MCF 10A (cell line): ENCODE measurements around the gene SLC9A5. TPM values are rescaled to one million over a fixed set of nuclear protein-coding genes. Genes with fewer than 3 reads are reported as not detected.
A peak's percentile ranks its signal among the peaks of the same experiment; 100 is the strongest.

ENCODE experiments used
- BruUV-seq: library from RNA; stranded (reverse); fragments of 400-500 nt; replicated peaks from 2 replicates; lab custom pipeline; 2021; lab: Mats Ljungman, UMichigan
- CTCF ChIA-PET: fragments of 300-600 bp; sonication (Branson Sonifier 250); formaldehyde crosslinking; extraction: SDS; loops from one replicate; lab custom pipeline; 2021; ENCODE audit warnings: antibody characterized with exemption, inconsistent platforms; lab: Yijun Ruan, JAX
- POLR2A ChIA-PET: fragments of 300-600, 350-650 bp; sonication (Branson Sonifier 250); formaldehyde crosslinking; extraction: SDS; loops from one replicate; lab custom pipeline; 2020; ENCODE audit warnings: antibody characterized with exemption, inconsistent platforms; lab: Yijun Ruan, JAX
- DNase-seq: peaks from one replicate; pipeline ENCODE4 v3.0.0-alpha.2; 2018; ENCODE audit not compliant: unreplicated experiment
- H3K27ac Mint-ChIP-seq: one replicate; pipeline ENCODE4 v1.8.0; 2022; ENCODE audit warnings: mild to moderate bottlenecking, low read depth, mixed read lengths; ENCODE audit not compliant: unreplicated experiment
- H3K27me3 Mint-ChIP-seq: one replicate; pipeline ENCODE4 v1.8.0; 2022; ENCODE audit warnings: mixed read lengths; ENCODE audit not compliant: insufficient read depth, unreplicated experiment
- H3K36me3 Mint-ChIP-seq: one replicate; pipeline ENCODE4 v1.8.0; 2022; ENCODE audit warnings: mild to moderate bottlenecking, moderate library complexity, mixed read lengths; ENCODE audit not compliant: insufficient read depth, unreplicated experiment
- H3K4me1 Mint-ChIP-seq: one replicate; pipeline ENCODE4 v1.8.0; 2022; ENCODE audit warnings: mixed read lengths; ENCODE audit not compliant: insufficient read depth, unreplicated experiment
- H3K4me3 Mint-ChIP-seq: one replicate; pipeline ENCODE4 v1.8.0; 2022; ENCODE audit warnings: mild to moderate bottlenecking, moderate library complexity, mixed read lengths; ENCODE audit not compliant: unreplicated experiment
- H3K9me3 Mint-ChIP-seq: one replicate; pipeline ENCODE4 v1.8.0; 2022; ENCODE audit warnings: mixed read lengths; ENCODE audit not compliant: unreplicated experiment
- intact Hi-C: fragments of 100-400 bp; cut with micrococcal nuclease; formaldehyde crosslinking; loops from 2 replicates; pipeline ENCODE4 v1.14.1; 2022
- total RNA-seq: library from RNA; stranded (reverse); gene quantifications from 2 replicates; pipeline ENCODE4 v1.2.3, GENCODE V29; 2022
- TF ChIP-seq, protein P1 (sequence below): fragments of 200-600 bp; IDR thresholded peaks from one replicate; pipeline ENCODE4 v1.8.0; 2022; ENCODE audit warnings: antibody characterized with exemption, mild to moderate bottlenecking; ENCODE audit not compliant: unreplicated experiment

SLC9A5 gene
- total RNA-seq, 1 experiment from 2014 or later, result 0.40 TPM

DNA sequence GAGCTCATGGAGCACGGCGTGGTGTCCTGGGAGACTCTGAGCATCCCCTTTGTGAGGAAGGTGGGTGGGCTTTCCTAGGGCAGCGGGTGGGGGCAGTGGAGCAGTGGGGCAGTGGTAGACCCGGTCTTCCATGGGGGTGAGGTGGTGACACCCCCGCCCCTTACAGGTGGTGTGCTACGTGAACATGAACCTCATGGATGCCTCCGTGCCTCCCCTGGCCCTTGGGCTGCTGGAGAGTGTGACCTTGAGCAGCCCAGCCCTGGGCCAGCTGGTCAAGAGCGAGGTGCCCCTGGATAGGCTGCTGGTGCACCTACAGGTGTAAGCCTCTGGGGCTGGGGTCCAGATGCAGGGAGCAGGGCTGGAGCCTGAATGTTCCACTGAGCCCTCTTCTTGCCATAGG lies 48.3 kb upstream of the SLC9A5 start:
- H3K4me1 Mint-ChIP-seq, result peaks cover 34% of the 10 kb centered on the region

DNA sequence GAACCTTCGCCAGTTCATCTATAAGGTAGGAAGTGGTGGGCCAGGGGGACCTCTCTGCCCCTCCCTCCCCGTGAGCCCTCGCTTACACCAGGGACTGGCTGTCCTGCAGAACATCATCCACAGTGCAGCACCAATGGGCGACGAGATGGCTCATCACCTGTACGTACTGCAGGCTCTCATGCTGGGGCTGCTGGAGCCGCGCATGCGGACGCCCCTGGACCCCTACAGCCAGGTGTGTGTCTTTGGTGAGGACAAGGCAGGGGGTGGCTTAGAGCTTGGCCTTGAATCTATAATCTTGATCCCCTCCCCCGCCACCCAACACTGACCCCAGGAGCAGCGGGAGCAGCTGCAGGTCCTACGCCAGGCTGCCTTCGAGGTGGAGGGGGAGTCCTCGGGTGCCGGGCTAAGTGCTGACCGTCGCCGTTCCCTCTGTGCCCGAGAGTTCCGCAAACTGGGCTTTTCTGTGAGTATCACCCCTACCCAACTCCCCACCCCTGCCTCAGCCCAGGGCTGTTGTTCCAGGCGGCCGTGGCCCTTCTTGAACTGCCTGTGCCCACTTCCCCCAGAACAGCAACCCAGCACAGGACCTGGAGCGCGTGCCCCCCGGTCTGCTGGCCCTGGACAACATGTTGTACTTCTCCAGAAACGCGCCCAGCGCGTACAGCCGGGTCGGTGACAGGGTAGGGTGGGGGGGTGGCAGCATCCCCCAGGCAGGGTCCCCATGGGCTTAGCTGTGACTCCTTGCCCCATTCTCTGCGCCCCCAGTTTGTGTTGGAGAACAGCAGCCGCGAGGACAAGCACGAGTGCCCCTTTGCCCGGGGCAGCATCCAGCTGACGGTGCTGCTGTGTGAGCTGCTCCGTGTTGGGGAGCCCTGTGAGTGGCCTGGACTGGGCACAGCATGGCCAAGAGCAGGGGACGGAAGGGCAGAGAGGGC lies 47.1 kb upstream of the SLC9A5 start:
- H3K4me3 Mint-ChIP-seq, result no peak overlapping the region
- TF ChIP-seq, protein P1, sequence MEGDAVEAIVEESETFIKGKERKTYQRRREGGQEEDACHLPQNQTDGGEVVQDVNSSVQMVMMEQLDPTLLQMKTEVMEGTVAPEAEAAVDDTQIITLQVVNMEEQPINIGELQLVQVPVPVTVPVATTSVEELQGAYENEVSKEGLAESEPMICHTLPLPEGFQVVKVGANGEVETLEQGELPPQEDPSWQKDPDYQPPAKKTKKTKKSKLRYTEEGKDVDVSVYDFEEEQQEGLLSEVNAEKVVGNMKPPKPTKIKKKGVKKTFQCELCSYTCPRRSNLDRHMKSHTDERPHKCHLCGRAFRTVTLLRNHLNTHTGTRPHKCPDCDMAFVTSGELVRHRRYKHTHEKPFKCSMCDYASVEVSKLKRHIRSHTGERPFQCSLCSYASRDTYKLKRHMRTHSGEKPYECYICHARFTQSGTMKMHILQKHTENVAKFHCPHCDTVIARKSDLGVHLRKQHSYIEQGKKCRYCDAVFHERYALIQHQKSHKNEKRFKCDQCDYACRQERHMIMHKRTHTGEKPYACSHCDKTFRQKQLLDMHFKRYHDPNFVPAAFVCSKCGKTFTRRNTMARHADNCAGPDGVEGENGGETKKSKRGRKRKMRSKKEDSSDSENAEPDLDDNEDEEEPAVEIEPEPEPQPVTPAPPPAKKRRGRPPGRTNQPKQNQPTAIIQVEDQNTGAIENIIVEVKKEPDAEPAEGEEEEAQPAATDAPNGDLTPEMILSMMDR, result no peak
- CTCF ChIA-PET, result interaction anchor here (0.6 to 1.4 kb wide), 5 partner anchors 32 to 309 kb away, joined by 3 to 5 read pairs (median 3); no protein-coding TSS in a partner anchor
- H3K27ac Mint-ChIP-seq, result no peak overlapping the region
- H3K27me3 Mint-ChIP-seq, result no peaks in the 10 kb centered on the region
- no peaks in the 10 kb centered on the region for H3K9me3 Mint-ChIP-seq
- no TSS peak for BruUV-seq
- intact Hi-C loops, result no loop called here
- DNase-seq, result no peak
- H3K4me1 Mint-ChIP-seq, result peaks cover 35% of the 10 kb centered on the region
- peaks cover 39% of the 10 kb centered on the region for H3K36me3 Mint-ChIP-seq
- POLR2A ChIA-PET, result interaction anchor here (0.6 to 0.9 kb wide), 2 partner anchors 20 to 45 kb away, joined by 3 read pairs; no protein-coding TSS in a partner anchor

More for the DNA sequence above, 48.3 kb upstream of the SLC9A5 start:
- DNase-seq, result no peak
- H3K9me3 Mint-ChIP-seq, result no peaks in the 10 kb centered on the region
- no peak overlapping the region for H3K27ac Mint-ChIP-seq
- TF ChIP-seq, protein P1, result no peak
- ChIA-PET CTCF (interaction anchor here (0.6 to 1.0 kb wide), 5 partner anchors 9 to 41 kb away, joined by 3 to 4 read pairs (median 3); partner anchors contain the start of gene HSF4), POLR2A (interaction anchor here (3.8 kb wide), 1 partner anchor 46 kb away, joined by 28 read pairs; the partner anchor contains the start of gene FHOD1)
- BruUV-seq, result no TSS peak
- intact Hi-C loops, result no loop called here
- peaks cover 49% of the 10 kb centered on the region for H3K36me3 Mint-ChIP-seq
- H3K27me3 Mint-ChIP-seq, result no peaks in the 10 kb centered on the region
- H3K4me3 Mint-ChIP-seq, result peak overlapping the region; percentile 89

DNA sequence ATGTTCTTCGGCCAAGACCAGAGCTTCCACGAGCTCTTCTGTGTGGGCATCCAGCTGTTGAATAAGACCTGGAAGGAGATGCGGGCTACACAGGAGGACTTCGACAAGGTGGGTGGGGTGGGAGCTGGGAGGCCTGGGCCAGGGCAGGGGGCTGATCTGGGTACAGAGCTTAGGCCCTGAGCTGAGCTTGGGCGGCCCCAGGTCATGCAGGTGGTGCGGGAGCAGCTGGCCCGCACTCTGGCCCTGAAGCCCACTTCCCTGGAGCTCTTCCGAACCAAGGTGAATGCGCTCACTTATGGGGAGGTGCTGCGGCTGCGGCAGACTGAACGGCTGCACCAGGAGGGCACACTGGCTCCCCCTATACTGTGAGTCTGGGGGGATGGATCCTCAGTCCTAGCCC lies 46.4 kb upstream of the SLC9A5 start:
- POLR2A ChIA-PET, result interaction anchor here (0.6 to 0.9 kb wide), 2 partner anchors 21 to 44 kb away, joined by 3 read pairs; no protein-coding TSS in a partner anchor
- H3K27me3 Mint-ChIP-seq, result no peaks in the 10 kb centered on the region
- BruUV-seq, result no TSS peak
- H3K4me3 Mint-ChIP-seq, result no peak overlapping the region
- no peak overlapping the region for H3K27ac Mint-ChIP-seq
- DNase-seq, result no peak
- no peaks in the 10 kb centered on the region for H3K9me3 Mint-ChIP-seq
- H3K4me1 Mint-ChIP-seq, result peaks cover 37% of the 10 kb centered on the region
- peaks cover 39% of the 10 kb centered on the region for H3K36me3 Mint-ChIP-seq
- intact Hi-C loops, result no loop called here
- CTCF ChIA-PET, result interaction anchor here (0.6 to 1.4 kb wide), 5 partner anchors 31 to 309 kb away, joined by 3 to 5 read pairs (median 3); no protein-coding TSS in a partner anchor
- TF ChIP-seq, protein P1, result no peak

DNA sequence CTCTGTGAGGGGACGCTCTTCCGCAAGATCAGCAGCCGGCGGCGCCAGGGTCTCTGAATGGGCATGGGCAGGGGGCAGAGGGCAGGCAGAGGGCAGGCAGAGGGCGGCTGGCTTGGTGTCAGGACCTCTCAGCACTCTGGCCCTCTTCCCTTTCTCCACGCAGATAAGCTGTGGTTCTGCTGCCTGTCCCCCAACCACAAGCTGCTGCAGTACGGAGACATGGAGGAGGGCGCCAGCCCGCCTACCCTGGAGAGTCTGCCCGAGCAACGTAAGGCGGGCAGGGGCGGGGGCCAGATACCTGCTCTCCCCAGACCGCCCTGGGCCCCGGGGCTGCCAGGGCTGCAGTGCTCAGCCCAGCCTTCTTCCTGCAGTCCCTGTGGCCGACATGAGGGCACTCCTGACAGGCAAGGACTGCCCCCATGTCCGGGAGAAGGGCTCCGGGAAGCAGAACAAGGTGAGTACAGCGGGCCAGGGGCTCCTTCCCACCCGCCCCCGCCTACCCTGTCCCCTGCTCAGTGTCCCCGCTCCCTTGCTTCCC lies 45.8 kb upstream of the SLC9A5 start:
- ChIA-PET CTCF (interaction anchor here (0.5 to 1.4 kb wide), 5 partner anchors 10 to 291 kb away, joined by 3 to 5 read pairs (median 3); no protein-coding TSS in a partner anchor), POLR2A (interaction anchor here (0.9 kb wide), 1 partner anchor 44 kb away, joined by 3 read pairs; no protein-coding TSS in a partner anchor)
- Mint-ChIP-seq H3K27ac (no peak overlapping the region), H3K27me3 (no peaks in the 10 kb centered on the region), H3K4me1 (peaks cover 32% of the 10 kb centered on the region), H3K36me3 (peaks cover 36% of the 10 kb centered on the region), H3K9me3 (no peaks in the 10 kb centered on the region), H3K4me3 (no peak overlapping the region)
- TF ChIP-seq, protein P1, result no peak
- intact Hi-C loops, result no loop called here
- no TSS peak for BruUV-seq
- no peak for DNase-seq
